GOT3 (cell line): ENCODE measurements around the gene PRKAA1.
"Not testable (repeated sequence)": the region's sequence is repeated elsewhere in the genome, so short reads cannot be mapped to it uniquely, and the experiment has no call there.

Experiments
- DNase-seq: peaks from one replicate; lab custom pipeline; 2025; ENCODE audit warnings: mixed read lengths; lab: John Stamatoyannopoulos, UW

The PRKAA1 gene

GRCh38 chr5:40825461-40826043, 27.4 kb upstream of the PRKAA1 start:
- DNase-seq, result not testable (repeated sequence)

DNA sequence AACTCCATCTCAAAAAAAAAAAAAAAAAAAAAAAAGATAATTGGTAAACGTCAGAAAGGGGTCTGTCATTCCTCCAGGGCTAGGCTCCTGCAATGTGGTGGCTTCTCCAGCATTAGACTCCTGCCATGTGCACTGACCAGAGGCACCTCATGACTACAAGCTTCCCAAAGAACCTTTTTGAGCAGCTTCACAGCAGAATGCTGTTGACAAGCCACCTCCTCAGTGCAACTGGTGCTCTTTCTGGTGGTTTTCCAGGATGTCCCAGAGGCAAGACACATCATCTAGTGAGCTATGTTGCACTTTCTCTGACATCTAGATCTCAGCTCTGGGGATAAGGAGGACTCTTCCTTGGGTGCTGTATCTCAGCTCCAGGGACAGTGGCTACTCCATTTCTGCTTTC, 25.3 kb upstream of the PRKAA1 start:
- DNase-seq, result no peak

GRCh38 chr5:40813698-40814281, 15.6 kb upstream of the PRKAA1 start:
- no peak for DNase-seq

- DNase-seq, result no peak
These were observed 14.0 kb upstream of the PRKAA1 start for GRCh38 chr5:40812125-40812524.

GRCh38 chr5:40801771-40802562, 3.8 kb upstream of the PRKAA1 start:
- no peak for DNase-seq

GRCh38 chr5:40799258-40799657, 1.1 kb upstream of the PRKAA1 start:
- no peak for DNase-seq

GRCh38 chr5:40798801-40799210, 632 bp upstream of the PRKAA1 start:
- DNase-seq, result no peak

DNA sequence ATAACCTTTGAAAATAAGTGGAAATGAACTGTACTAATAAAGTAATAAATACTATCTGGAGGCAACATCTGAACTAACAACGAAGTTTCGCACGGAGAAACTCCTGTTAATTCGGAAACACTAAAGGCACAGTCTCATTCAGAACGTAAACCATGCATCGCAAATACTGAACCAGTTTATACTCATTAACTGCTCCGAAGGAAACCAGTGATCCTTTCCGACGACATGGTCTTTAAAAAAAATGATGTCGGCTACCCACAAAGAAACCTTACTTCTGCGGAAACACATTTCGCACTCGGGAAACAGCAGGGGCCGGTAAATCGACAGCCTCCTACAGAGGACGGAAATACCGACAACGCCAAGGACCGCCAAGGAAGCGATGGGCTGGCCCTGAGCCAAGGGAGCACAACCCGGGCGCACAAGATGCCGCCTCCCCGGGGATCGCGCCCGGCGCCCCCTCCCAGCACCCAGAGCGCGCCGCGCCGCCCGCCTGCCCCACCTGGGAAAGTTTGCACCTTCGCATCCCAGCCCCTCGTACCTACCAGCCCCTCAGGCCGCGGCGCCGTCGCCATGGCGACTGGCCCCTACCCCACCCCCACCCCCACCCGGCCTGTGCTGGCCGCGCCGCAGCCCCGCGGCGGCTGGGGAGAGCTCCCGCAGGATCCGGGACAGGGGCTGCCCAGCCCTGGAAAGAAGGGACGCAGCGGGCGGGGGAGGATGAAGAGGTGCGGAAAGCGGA, 732 bp downstream of the PRKAA1 start:
- peak; percentile 19 for DNase-seq

- DNase-seq, result no peak
These were observed 1.7 kb downstream of the PRKAA1 start for GRCh38 chr5:40796487-40796889.

- DNase-seq, result not testable (repeated sequence)
These were observed 3.3 kb downstream of the PRKAA1 start for GRCh38 chr5:40794877-40795276.

DNA sequence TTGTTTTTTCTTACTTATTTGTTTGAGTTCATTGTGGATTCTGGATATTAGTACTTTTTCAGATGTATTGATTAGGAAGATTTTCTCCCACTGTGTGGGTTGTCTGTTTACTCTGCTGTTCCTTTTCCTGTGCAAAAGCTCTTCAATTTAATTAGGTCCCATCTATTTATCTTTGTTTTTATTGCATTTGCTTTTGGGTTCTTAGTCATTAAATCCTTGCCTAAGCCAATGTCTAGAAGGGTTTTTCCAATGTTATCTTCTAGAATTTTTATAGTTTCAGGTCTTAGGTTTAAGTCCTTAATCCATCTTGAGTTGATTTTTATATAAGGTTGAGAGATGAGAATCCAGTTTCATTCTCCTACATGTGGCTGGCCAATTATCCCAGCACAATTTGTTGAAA, 3.8 kb downstream of the PRKAA1 start:
- not testable (repeated sequence) for DNase-seq

- DNase-seq, result not testable (repeated sequence)
These were observed 5.5 kb downstream of the PRKAA1 start for GRCh38 chr5:40792691-40793090.

DNA sequence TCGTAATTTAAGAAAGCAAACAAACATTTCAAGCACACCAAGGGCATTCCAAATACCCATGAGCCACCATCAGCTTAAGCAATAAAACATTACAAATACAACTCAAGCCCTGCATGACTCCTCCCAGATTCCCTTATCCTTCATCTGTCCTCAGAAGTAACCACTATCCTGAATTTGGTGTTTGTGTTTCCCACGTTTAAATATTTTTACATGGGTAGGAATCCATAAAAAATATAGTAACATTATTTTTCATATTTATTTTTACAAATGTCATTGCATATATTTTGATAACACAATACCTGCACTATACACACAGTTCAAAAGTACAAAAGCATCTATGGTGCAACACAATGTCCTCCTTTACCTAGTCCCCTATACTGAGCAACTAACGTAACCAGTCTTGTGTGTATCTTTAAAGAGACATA, 6.4 kb downstream of the PRKAA1 start:
- no peak for DNase-seq

GRCh38 chr5:40790947-40791593, 7.1 kb downstream of the PRKAA1 start:
- DNase-seq, result no peak

GRCh38 chr5:40788941-40789340, 9.2 kb downstream of the PRKAA1 start:
- DNase-seq, result not testable (repeated sequence)

GRCh38 chr5:40787986-40788385, 10.2 kb downstream of the PRKAA1 start:
- no peak for DNase-seq

- DNase-seq, result not testable (repeated sequence)
These were observed 11.5 kb downstream of the PRKAA1 start for GRCh38 chr5:40786664-40787063.

- DNase-seq, result no peak
These were observed 13.3 kb downstream of the PRKAA1 start for GRCh38 chr5:40784916-40785315.

GRCh38 chr5:40784027-40784653, 14.0 kb downstream of the PRKAA1 start:
- DNase-seq, result no peak

- DNase-seq, result no peak
These were observed 16.2 kb downstream of the PRKAA1 start for GRCh38 chr5:40781843-40782409.

GRCh38 chr5:40780858-40781257, 17.3 kb downstream of the PRKAA1 start:
- DNase-seq, result no peak
